ENCODE measurements around the gene NDST3.

DNA sequence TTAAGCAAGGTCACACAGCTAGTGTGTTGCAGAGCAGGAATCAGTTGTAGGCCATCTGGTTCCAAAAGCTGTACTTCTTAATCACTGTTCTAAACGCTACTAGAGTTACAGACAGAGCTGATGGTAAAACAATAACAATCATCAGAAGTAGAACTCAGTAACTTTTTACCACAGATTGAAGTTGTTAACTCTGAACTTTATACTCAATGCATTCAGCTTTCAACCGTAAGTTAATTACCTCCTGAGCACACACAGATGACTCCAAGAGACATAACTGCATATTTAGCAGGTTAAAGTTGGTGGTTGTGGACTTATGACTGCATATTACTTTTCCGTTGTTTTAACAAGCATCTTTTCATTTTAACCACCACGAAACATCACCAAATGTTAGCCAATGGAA, 191.2 kb downstream of the NDST3 start:
- TF ChIP-seq EZH2 (IDR thresholded peaks at IDR 0.05) (no peak), POLR2AphosphoS5 (IDR thresholded peaks at IDR 0.05; ENCODE audit: borderline replicate concordance, low read depth, low read length) (no peak), FOXP2 (optimal IDR thresholded peaks at IDR 0.05; ENCODE audit: control extremely low read depth, extremely low read length, insufficient read depth) (no peak)
